HG03571 (cell line): ENCODE data around the gene AMBP.
"Not testable (repeated sequence)": the region's sequence is repeated elsewhere in the genome, so short reads cannot be mapped to it uniquely, and the experiment has no call there.

Experiments
- ATAC-seq: cut with Tn5 transposase; IDR thresholded peaks from one replicate; pipeline ENCODE4 v1.9.1; 2021; ENCODE audit not compliant: unreplicated experiment

Gene AMBP

GRCh38 chr9:114092336-114092735 is 14.2 kb upstream of the AMBP start:
- ATAC-seq = no peak

GRCh38 chr9:114091711-114092110 is 13.6 kb upstream of the AMBP start:
- ATAC-seq = no peak

DNA sequence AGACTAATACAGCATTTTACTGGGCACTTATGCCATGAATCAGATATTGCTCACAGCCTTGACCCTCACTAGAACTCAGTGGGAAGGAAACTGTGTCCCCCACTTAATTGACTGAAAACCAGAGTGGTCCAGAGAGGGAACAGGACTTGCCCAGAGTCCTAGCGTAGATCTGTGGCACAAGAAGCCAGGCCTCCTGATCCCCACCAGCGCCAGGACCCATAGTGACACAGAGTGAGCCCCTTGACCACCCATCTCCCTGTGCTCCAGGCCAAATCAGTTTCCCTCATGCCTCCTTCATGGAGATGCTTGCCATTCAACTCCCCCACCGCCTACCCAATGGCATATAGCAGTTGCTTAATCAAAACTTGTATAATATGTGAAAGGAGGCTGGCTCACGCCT is 12.7 kb upstream of the AMBP start:
- ATAC-seq = no peak

DNA sequence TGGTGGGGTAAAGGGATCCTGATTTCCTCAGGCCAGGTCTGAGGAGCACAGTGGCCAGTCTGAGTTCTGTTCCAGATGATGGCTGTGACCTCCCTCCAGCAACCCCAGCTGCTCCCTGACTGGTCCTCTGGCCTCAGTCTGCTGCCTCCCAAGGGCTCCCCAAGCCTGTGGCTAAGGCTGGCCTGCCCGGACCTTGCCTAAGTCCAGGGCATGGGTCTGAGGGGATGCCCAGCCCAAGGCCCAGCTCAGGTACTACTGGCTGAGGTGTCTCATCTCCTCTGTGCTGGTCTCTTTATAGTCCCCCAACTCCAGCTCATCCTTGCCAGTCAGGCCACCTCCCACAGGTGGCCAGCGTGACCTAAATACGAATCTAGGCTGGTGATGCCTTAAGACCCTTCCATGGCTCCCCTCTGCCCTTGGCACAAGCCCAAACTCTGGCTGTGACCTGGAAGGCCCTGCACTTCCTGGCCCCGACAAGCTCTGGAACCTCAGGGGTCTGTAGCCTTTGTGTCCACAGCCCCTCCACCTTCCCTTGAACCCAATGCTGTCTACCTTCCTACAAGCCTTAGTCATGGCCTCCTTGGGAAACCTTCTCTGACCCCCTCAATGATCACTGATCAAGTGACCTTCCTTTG is 11.2 kb upstream of the AMBP start:
- ATAC-seq = no peak

GRCh38 chr9:114088571-114089170 is 10.6 kb upstream of the AMBP start:
- no peak for ATAC-seq

- no peak for ATAC-seq
These were observed 9.6 kb upstream of the AMBP start for GRCh38 chr9:114087721-114088120.

GRCh38 chr9:114086607-114087006 is 8.5 kb upstream of the AMBP start:
- no peak for ATAC-seq

GRCh38 chr9:114086009-114086408 is 7.9 kb upstream of the AMBP start:
- ATAC-seq = no peak

DNA sequence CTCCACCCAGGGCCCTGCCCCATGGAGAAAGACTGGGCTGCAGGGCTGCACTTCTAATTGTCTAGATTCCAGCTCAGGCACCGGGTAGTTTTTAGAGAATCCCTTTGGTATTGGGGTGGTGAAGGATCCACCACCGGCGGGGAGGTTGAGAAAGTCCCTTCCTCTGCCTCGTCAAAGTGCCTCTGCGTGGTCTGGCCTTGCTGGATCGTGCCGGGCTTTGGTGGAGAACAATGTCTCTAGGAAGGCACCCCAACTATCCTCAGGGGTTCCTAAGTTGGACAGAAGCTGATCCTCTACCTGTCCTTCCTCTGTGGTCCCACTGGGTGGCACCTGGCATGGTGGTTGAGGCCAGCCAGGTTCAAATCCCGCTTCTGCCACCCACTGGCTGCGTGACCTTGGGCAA is 7.3 kb upstream of the AMBP start:
- ATAC-seq = no peak

GRCh38 chr9:114084282-114085073 is 6.4 kb upstream of the AMBP start:
- no peak for ATAC-seq

DNA sequence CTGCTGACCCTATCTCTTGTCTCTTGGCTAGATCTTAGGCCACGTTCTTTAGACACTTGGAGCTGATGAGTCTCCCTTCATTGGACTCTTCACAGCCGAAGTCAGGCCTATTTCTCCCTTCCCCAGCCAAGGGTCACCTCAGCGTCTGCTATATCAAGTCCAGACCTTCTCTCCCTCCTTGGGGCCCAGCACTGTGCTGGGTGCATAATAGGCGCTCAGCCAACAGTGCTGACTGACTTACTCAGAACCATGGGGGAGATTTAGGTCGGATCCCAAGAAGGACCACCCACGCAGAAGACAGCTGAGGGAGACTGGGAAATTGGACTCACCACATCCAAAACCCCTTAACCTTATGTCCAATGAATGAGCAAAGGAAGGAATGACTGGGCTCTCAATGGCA is 5.6 kb upstream of the AMBP start:
- no peak for ATAC-seq

DNA sequence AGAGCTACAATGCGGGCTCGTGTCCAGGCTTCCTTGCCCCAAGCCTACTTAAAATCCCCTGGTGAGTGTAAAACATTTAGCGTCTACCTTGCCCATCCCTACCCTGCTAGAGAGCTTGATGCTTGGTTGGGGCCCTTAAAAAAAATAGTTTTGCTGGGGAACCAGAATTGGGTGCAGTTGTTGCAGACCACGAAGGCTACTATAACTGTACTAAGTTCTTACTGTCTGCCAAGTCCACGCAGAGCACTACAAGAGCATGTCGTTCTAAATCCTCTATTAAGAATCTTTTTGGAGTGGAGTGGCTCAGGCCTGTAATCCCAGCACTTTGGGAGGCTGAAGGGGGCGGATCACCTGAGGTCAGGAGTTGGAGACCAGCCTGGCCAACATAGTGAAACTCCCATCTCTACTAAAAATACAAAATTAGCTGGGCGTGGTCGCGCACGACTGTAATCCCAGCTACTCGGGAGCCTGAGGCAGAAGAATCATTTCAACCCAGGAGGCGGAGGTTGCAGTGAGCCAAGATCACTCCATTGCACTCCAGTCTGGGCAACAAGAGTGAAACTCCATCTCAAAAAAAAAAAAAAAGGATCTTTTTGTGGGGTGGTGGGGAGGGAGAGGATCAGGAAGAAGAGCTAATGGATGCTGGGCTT is 4.8 kb upstream of the AMBP start:
- ATAC-seq = not testable (repeated sequence)

GRCh38 chr9:114082017-114082762 is 4.1 kb upstream of the AMBP start:
- peak; percentile 72 for ATAC-seq

GRCh38 chr9:114081441-114082016 is 3.4 kb upstream of the AMBP start:
- ATAC-seq = no peak

GRCh38 chr9:114080773-114081440 is 2.8 kb upstream of the AMBP start:
- ATAC-seq = no peak

DNA sequence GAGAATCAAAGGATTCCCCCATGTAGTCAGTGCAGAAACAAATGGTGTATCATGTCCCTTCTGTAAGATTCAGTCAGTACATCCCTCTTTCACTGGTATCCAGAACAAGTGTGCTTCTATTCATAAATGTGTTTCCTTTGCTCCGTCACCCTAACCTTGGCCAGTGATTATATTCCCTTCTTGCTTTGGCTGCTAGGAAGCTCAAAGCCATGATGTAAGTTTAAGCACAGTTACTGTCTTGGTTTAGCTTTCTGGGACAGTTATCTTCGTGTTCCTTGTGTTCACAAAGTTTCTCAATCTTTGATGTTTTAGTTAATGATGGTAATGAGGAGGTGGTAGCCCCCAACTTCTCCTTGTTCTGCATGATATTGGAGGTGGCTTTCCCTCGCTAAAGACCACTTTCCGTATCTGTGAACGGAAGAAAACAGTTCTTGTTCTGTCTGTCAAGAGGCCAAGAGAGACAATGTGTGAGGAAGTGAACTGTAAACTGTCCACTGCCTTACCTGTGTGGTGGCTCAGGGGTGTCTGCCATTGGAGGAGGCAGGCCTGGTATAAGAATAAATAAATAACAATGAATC is 2.2 kb upstream of the AMBP start:
- no peak for ATAC-seq

GRCh38 chr9:114078781-114079156 is 669 bp upstream of the AMBP start:
- no peak for ATAC-seq

GRCh38 chr9:114077162-114077837 is 800 bp downstream of the AMBP start:
- ATAC-seq = no peak
